HEK293 (cell line): ENCODE measurements around the gene FRMD5.
A peak's percentile ranks its signal among the peaks of the same experiment; 100 is the strongest.
"Not testable (repeated sequence)": the region's sequence is repeated elsewhere in the genome, so short reads cannot be mapped to it uniquely, and the experiment has no call there.

Source experiments
- CTCF ChIA-PET: fragments of 350-600 bp; formaldehyde crosslinking; extraction: SDS; loops from one replicate; lab custom pipeline; 2021; ENCODE audit warnings: antibody characterized with exemption; lab: Yijun Ruan, JAX
- POLR2A ChIA-PET: fragments of 300-600 bp; formaldehyde crosslinking; extraction: SDS; loops from one replicate; lab custom pipeline; 2020; ENCODE audit warnings: antibody characterized with exemption, inconsistent platforms; lab: Yijun Ruan, JAX
- H3K27ac ChIP-seq: fragments of 200-500 bp; sonication (Bioruptor generic); 2 replicates; pipeline ENCODE4 v1.5.1; 2014; ENCODE audit warnings: low read depth, low read length, control low read depth, inconsistent platforms; ENCODE audit errors: extremely low read depth
- H3K36me3 ChIP-seq, 2 experiments: fragments of 200-500 bp in 1 of 2; sonication (Bioruptor generic) in 1 of 2; 1 replicate in 1 of 2; 2 replicates in 1 of 2; pipeline ENCODE4 v1.5.1; 2014 to 2017; ENCODE audit warnings: inconsistent platforms in 2 of 2, low read length in 2 of 2; ENCODE audit not compliant: control insufficient read depth in 2 of 2, insufficient read depth in 1 of 2
- H3K4me1 ChIP-seq: fragments of 200-500 bp; sonication (Bioruptor generic); 2 replicates; pipeline ENCODE4 v1.5.1; 2014; ENCODE audit warnings: mild to moderate bottlenecking, low read length, inconsistent platforms; ENCODE audit not compliant: control insufficient read depth, insufficient read depth
- H3K4me3 ChIP-seq: 2 replicates; pipeline ENCODE4 v1.5.1; 2011; ENCODE audit warnings: low read depth, mild to moderate bottlenecking, control low read depth, low read length, moderate library complexity
- H3K9me3 ChIP-seq: fragments of 200-500 bp; sonication (Bioruptor generic); 2 replicates; pipeline ENCODE4 v1.5.1; 2014; ENCODE audit warnings: low read depth, low read length, inconsistent platforms; ENCODE audit not compliant: control insufficient read depth, insufficient read depth
- IKZF3 ChIP-seq: fragments of 450-650 bp; IDR thresholded peaks from 2 replicates; pipeline ENCODE4 v1.5.0; 2018; ENCODE audit warnings: missing biosample characterization, mild to moderate bottlenecking, missing genetic modification characterization, moderate library complexity
- KLF10 ChIP-seq: fragments of 450-650 bp; IDR thresholded peaks from 2 replicates; pipeline ENCODE4 v1.5.1; 2018; ENCODE audit warnings: missing biosample characterization, mild to moderate bottlenecking, missing genetic modification characterization
- MZF1 ChIP-seq: fragments of 450-650 bp; formaldehyde crosslinking; IDR thresholded peaks from 2 replicates; pipeline ENCODE4 v1.5.1; 2017; ENCODE audit warnings: missing biosample characterization, missing genetic modification characterization, borderline replicate concordance
- RBAK ChIP-seq: fragments of 450-650 bp; formaldehyde crosslinking; IDR thresholded peaks from 2 replicates; pipeline ENCODE4 v1.5.1; 2016; ENCODE audit warnings: missing biosample characterization, missing genetic modification characterization
- YY2 ChIP-seq: fragments of 450-650 bp; formaldehyde crosslinking; IDR thresholded peaks from 2 replicates; pipeline ENCODE4 v1.5.1; 2016; ENCODE audit warnings: missing biosample characterization, missing genetic modification characterization
- ZBTB10 ChIP-seq: fragments of 450-650 bp; formaldehyde crosslinking; IDR thresholded peaks from 2 replicates; pipeline ENCODE4 v1.5.1; 2016; ENCODE audit warnings: missing biosample characterization, missing genetic modification characterization
- ZBTB7A ChIP-seq: fragments of 450-650 bp; formaldehyde crosslinking; IDR thresholded peaks from 2 replicates; pipeline ENCODE4 v1.5.1; 2016; ENCODE audit warnings: low read depth, missing biosample characterization, missing genetic modification characterization
- ZEB2 ChIP-seq: fragments of 450-650 bp; formaldehyde crosslinking; IDR thresholded peaks from 2 replicates; pipeline ENCODE4 v1.5.1; 2016; ENCODE audit warnings: missing biosample characterization, missing genetic modification characterization
- ZNF132 ChIP-seq: fragments of 450-650 bp; formaldehyde crosslinking; IDR thresholded peaks from 2 replicates; pipeline ENCODE4 v1.5.1; 2017; ENCODE audit warnings: missing biosample characterization, missing genetic modification characterization, borderline replicate concordance
- ZNF138 ChIP-seq: fragments of 450-650 bp; formaldehyde crosslinking; IDR thresholded peaks from 2 replicates; pipeline ENCODE4 v1.5.1; 2016; ENCODE audit warnings: missing biosample characterization, missing genetic modification characterization, borderline replicate concordance
- ZNF146 ChIP-seq: fragments of 450-650 bp; formaldehyde crosslinking; IDR thresholded peaks from 2 replicates; pipeline ENCODE4 v1.5.1; 2016; ENCODE audit warnings: missing biosample characterization, missing genetic modification characterization
- ZNF175 ChIP-seq: fragments of 450-650 bp; formaldehyde crosslinking; IDR thresholded peaks from 2 replicates; pipeline ENCODE4 v1.5.1; 2016; ENCODE audit warnings: missing biosample characterization, missing genetic modification characterization
- ZNF239 ChIP-seq: fragments of 450-650 bp; formaldehyde crosslinking; IDR thresholded peaks from 2 replicates; pipeline ENCODE4 v1.5.1; 2016; ENCODE audit warnings: missing biosample characterization, missing genetic modification characterization
- ZNF24 ChIP-seq: fragments of 450-650 bp; formaldehyde crosslinking; IDR thresholded peaks from 2 replicates; pipeline ENCODE4 v1.5.1; 2016; ENCODE audit warnings: missing biosample characterization, missing genetic modification characterization
- ZNF324 ChIP-seq: fragments of 450-650 bp; formaldehyde crosslinking; IDR thresholded peaks from 2 replicates; pipeline ENCODE4 v1.5.1; 2016; ENCODE audit warnings: missing biosample characterization, missing genetic modification characterization
- ZNF423 ChIP-seq: fragments of 450-650 bp; formaldehyde crosslinking; IDR thresholded peaks from 2 replicates; pipeline ENCODE4 v1.5.1; 2016; ENCODE audit warnings: missing biosample characterization, missing genetic modification characterization
- ZNF560 ChIP-seq: fragments of 450-650 bp; formaldehyde crosslinking; IDR thresholded peaks from 2 replicates; pipeline ENCODE4 v1.5.1; 2017; ENCODE audit warnings: missing biosample characterization, missing genetic modification characterization, borderline replicate concordance
- ZNF561 ChIP-seq: fragments of 450-650 bp; IDR thresholded peaks from 2 replicates; pipeline ENCODE4 v1.5.1; 2018; ENCODE audit warnings: missing biosample characterization, missing genetic modification characterization, borderline replicate concordance
- ZNF571 ChIP-seq: fragments of 450-650 bp; formaldehyde crosslinking; IDR thresholded peaks from 2 replicates; pipeline ENCODE4 v1.5.0; 2017; ENCODE audit warnings: missing biosample characterization, missing genetic modification characterization
- ZNF580 ChIP-seq: fragments of 450-650 bp; formaldehyde crosslinking; IDR thresholded peaks from 2 replicates; pipeline ENCODE4 v1.5.1; 2016; ENCODE audit warnings: missing biosample characterization, missing genetic modification characterization
- ZNF660 ChIP-seq: fragments of 450-650 bp; IDR thresholded peaks from 2 replicates; pipeline ENCODE4 v1.5.1; 2018; ENCODE audit warnings: missing biosample characterization, mild to moderate bottlenecking, missing genetic modification characterization
- ZNF704 ChIP-seq: fragments of 450-650 bp; formaldehyde crosslinking; IDR thresholded peaks from 2 replicates; pipeline ENCODE4 v1.5.1; 2016; ENCODE audit warnings: missing biosample characterization, missing genetic modification characterization
- ZNF76 ChIP-seq: fragments of 450-650 bp; formaldehyde crosslinking; IDR thresholded peaks from 2 replicates; pipeline ENCODE4; 2016; ENCODE audit warnings: low read depth, missing biosample characterization, missing genetic modification characterization, borderline replicate concordance
- ZNF776 ChIP-seq: fragments of 450-650 bp; formaldehyde crosslinking; IDR thresholded peaks from 2 replicates; pipeline ENCODE4 v1.5.0; 2017; ENCODE audit warnings: missing biosample characterization, missing genetic modification characterization, borderline replicate concordance
- TF ChIP-seq, protein P1 (sequence below): fragments of 450-650 bp; formaldehyde crosslinking; IDR thresholded peaks from 2 replicates; pipeline ENCODE4 v1.5.1; 2016; ENCODE audit warnings: missing biosample characterization, missing genetic modification characterization

The FRMD5 gene

GRCh38 chr15:44032820-44033219, 162.3 kb downstream of the FRMD5 start:
- H3K27ac ChIP-seq, H3K4me3 ChIP-seq, H3K36me3 ChIP-seq, POLR2A ChIA-PET, H3K9me3 ChIP-seq, H3K4me1 ChIP-seq: not testable (repeated sequence)
- CTCF ChIA-PET = interaction anchor here (1.2 to 1.3 kb wide), 2 partner anchors 8 to 33 kb away, joined by 3 read pairs; no protein-coding TSS in a partner anchor
- TF ChIP-seq ZNF146 (tag by site-specific recombination) (peak; percentile 89), ZNF580 (tag by site-specific recombination) (peak; percentile 68; the same call in 1 of the 2 replicates)

- POLR2A ChIA-PET = interaction anchor here (0.9 kb wide), 1 partner anchor 9 kb away, joined by 3 read pairs; no protein-coding TSS in a partner anchor
- Histone ChIP-seq H3K9me3 (no peaks in the 10 kb centered on the region), H3K27ac (no peak overlapping the region), H3K36me3 (no peaks in the 10 kb centered on the region), H3K4me1 (peaks cover 5% of the 10 kb centered on the region; the same call in 1 of the 2 replicates), H3K4me3 (no peak overlapping the region)
- CTCF ChIA-PET = interaction anchor here (0.7 to 1.0 kb wide), 3 partner anchors 109 to 129 kb away, joined by 3 to 4 read pairs (median 3); no protein-coding TSS in a partner anchor
- TF ChIP-seq ZNF704 (tag by site-specific recombination) = no peak
- no peak for TF ChIP-seq ZNF560
- TF ChIP-seq IKZF3 = no peak
- no peak for TF ChIP-seq ZNF239 (tag by site-specific recombination)
- no peak for TF ChIP-seq ZBTB7A (tag by site-specific recombination)
- no peak for TF ChIP-seq ZNF561 (tag by site-specific recombination)
- TF ChIP-seq, protein P1, sequence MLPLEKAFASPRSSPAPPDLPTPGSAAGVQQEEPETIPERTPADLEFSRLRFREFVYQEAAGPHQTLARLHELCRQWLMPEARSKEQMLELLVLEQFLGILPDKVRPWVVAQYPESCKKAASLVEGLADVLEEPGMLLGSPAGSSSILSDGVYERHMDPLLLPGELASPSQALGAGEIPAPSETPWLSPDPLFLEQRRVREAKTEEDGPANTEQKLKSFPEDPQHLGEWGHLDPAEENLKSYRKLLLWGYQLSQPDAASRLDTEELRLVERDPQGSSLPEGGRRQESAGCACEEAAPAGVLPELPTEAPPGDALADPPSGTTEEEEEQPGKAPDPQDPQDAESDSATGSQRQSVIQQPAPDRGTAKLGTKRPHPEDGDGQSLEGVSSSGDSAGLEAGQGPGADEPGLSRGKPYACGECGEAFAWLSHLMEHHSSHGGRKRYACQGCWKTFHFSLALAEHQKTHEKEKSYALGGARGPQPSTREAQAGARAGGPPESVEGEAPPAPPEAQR (tag by site-specific recombination) = no peak
- no peak for TF ChIP-seq ZNF76 (tag by site-specific recombination)
- TF ChIP-seq ZNF423 (tag by site-specific recombination) = no peak
These were observed 165.0 kb downstream of the FRMD5 start for GRCh38 chr15:44029940-44030568.

DNA sequence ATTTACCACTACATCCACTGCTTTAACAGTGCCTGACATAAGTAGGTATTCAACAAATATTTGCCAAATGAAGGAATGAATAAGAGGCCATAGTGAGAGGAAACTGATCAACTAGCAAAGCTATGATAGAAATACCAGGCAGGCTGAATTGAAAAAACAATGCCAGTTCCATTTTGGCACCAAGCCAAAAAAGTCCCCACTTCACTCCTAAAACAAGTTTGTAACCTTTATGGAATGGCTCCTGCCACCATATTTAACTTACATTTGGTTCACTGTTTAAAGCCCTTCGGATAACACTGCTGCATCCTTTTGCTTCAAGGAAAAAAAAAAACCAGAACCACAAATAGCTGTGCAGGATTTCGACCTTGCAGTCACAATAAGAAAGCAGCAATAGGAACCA, 166.1 kb downstream of the FRMD5 start:
- no peaks in the 10 kb centered on the region for H3K36me3 ChIP-seq
- H3K4me3 ChIP-seq = no peak overlapping the region
- H3K27ac ChIP-seq = no peak overlapping the region
- CTCF ChIA-PET = no interaction called here
- POLR2A ChIA-PET = interaction anchor here (0.9 kb wide), 1 partner anchor 10 kb away, joined by 3 read pairs; no protein-coding TSS in a partner anchor
- peaks cover 5% of the 10 kb centered on the region; the same call in 1 of the 2 replicates for H3K4me1 ChIP-seq
- H3K9me3 ChIP-seq = no peaks in the 10 kb centered on the region
- TF ChIP-seq ZNF324 (tag by site-specific recombination) (no peak), KLF10 (tag by site-specific recombination) (peak; percentile 74; the same call in 1 of the 2 replicates), ZNF24 (no peak), RBAK (tag by site-specific recombination) (no peak), ZNF138 (tag by site-specific recombination) (no peak), ZNF660 (tag by site-specific recombination) (peak; percentile 91), ZNF132 (tag by site-specific recombination) (peak; percentile 72; the same call in 1 of the 2 replicates), ZNF76 (tag by site-specific recombination) (no peak), MZF1 (tag by site-specific recombination) (0 out of 2 replicates have a peak, but pooled peaks have one; percentile 22), ZNF776 (no peak; the same call in 1 of the 2 replicates), ZEB2 (tag by site-specific recombination) (no peak), ZBTB10 (tag by site-specific recombination) (no peak), YY2 (tag by site-specific recombination) (no peak), ZNF175 (tag by site-specific recombination) (no peak), ZNF571 (tag by site-specific recombination) (no peak)
